Measurements from ENCODE around the gene CLPTM1L. TPM values are rescaled to one million over a fixed set of nuclear protein-coding genes. Genes with fewer than 3 reads are reported as not detected.

The CLPTM1L gene
- total and polyA plus RNA-seq, 2 donors (not counting 1 experiment from before 2014, with no cell fraction given), result 78.4 to 99.9 TPM

DNA sequence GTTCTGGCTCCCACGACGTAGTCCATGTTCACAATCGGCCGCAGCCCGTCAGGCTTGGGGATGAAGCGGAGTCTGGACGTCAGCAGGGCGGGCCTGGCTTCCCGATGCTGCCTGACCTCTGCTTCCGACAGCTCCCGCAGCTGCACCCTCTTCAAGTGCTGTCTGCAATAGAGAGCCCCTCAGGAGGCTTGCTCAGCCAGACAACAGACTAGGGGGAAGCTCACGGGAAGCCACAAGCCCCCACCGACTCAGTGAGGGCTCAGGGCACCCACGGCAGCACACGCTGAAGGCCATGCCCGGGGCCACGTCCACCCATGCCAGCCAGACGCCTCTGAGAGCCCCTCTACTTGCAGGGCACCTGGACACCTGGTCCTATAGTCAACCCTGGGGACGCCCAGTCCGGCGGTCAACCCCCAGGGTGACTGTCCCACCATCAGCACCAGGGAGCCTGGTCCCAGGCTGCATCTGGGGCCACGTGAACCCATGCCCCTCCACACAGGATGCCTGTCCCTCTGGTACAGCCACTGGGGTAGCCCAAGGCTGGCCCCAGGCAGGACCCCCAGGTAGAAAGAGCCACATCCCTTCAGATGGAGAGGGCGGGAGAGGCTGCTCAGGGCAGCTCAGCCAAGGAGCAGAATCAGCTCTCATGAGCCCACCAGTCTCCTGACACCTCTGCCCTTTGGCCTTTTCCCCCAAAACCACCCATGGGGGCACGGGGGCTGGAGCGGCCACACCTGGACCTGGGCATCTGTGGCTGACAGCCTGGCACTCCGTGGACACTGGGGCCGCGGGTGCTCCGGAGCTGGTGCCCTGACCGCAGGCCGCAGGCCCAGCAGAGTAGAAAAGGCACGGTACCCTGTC is 64.5 kb downstream of the CLPTM1L start:
- H3K27ac Mint-ChIP-seq, result no peak overlapping the region
- CTCF ChIA-PET, result no interaction called here
- H3K36me3 ChIP-seq (replicated peaks in 1 of 2; ENCODE audit: control extremely low read depth in 1 of 2, control insufficient read depth in 1 of 2, extremely low read depth in 1 of 2, insufficient read depth in 2 of 2, low read length in 1 of 2), result no peaks in the 10 kb centered on the region
- POLR2A ChIA-PET, result no interaction called here
- no peak overlapping the region for H3K9ac ChIP-seq (ENCODE audit: low read length)
- no peak overlapping the region for H3K4me3 ChIP-seq (ENCODE audit: control extremely low read depth in 1 of 5, extremely low read depth in 1 of 5, insufficient read depth in 1 of 5, low read depth in 2 of 5, low read length in 4 of 5)
- ATAC-seq (ENCODE audit: low read depth) (no peak), DNase-seq (no peak)
- H2AFZ ChIP-seq (ENCODE audit: insufficient read depth, low read depth, low read length, poor library complexity, severe bottlenecking), result no peak overlapping the region
- H3K4me1 ChIP-seq (ENCODE audit: control insufficient read depth in 2 of 2, insufficient read depth in 2 of 2, low read length in 2 of 2), result no peaks in the 10 kb centered on the region
- 96% methylated on average over 32 of the region's 32 CpGs for WGBS (ENCODE audit: insufficient coverage)
- H3K9me3 ChIP-seq (ENCODE audit: control extremely low read depth in 1 of 3, control insufficient read depth in 2 of 3, insufficient read depth in 1 of 3, low read length in 2 of 3), result peaks cover 0 to 19% (median 0%) of the 10 kb centered on the region in 3 donors
- H3K4me2 ChIP-seq (replicated peaks; ENCODE audit: low read depth, low read length, poor library complexity, severe bottlenecking), result no peak overlapping the region
- H3K4me1 Mint-ChIP-seq, result no peaks in the 10 kb centered on the region
- intact Hi-C loops (cut with micrococcal nuclease), result no loop called here
- no peaks in the 10 kb centered on the region for H3K9me3 Mint-ChIP-seq (ENCODE audit: insufficient read depth)
- H3K79me2 ChIP-seq (ENCODE audit: control insufficient read depth, insufficient read depth, low read length), result no peaks in the 10 kb centered on the region
- H3K27me3 ChIP-seq (replicated peaks in 1 of 4; ENCODE audit: control extremely low read depth in 1 of 4, control insufficient read depth in 3 of 4, insufficient read depth in 4 of 4, low read length in 3 of 4), result no peaks in the 10 kb centered on the region
- H3K27me3 Mint-ChIP-seq, result no peaks in the 10 kb centered on the region
- no peak overlapping the region for H3K27ac ChIP-seq (ENCODE audit: low read length in 2 of 2)
- no peaks in the 10 kb centered on the region for H4K20me1 ChIP-seq (ENCODE audit: control insufficient read depth, insufficient read depth, low read length, poor library complexity, severe bottlenecking)
- TF ChIP-seq, protein P1, sequence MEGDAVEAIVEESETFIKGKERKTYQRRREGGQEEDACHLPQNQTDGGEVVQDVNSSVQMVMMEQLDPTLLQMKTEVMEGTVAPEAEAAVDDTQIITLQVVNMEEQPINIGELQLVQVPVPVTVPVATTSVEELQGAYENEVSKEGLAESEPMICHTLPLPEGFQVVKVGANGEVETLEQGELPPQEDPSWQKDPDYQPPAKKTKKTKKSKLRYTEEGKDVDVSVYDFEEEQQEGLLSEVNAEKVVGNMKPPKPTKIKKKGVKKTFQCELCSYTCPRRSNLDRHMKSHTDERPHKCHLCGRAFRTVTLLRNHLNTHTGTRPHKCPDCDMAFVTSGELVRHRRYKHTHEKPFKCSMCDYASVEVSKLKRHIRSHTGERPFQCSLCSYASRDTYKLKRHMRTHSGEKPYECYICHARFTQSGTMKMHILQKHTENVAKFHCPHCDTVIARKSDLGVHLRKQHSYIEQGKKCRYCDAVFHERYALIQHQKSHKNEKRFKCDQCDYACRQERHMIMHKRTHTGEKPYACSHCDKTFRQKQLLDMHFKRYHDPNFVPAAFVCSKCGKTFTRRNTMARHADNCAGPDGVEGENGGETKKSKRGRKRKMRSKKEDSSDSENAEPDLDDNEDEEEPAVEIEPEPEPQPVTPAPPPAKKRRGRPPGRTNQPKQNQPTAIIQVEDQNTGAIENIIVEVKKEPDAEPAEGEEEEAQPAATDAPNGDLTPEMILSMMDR (IDR thresholded peaks at IDR 0.05), result no peak
- TF ChIP-seq EZH2 (IDR thresholded peaks at IDR 0.05; ENCODE audit: borderline replicate concordance, insufficient read depth, low read depth, low read length, poor library complexity, severe bottlenecking), result no peak
- H3K4me3 Mint-ChIP-seq, result no peak overlapping the region

DNA sequence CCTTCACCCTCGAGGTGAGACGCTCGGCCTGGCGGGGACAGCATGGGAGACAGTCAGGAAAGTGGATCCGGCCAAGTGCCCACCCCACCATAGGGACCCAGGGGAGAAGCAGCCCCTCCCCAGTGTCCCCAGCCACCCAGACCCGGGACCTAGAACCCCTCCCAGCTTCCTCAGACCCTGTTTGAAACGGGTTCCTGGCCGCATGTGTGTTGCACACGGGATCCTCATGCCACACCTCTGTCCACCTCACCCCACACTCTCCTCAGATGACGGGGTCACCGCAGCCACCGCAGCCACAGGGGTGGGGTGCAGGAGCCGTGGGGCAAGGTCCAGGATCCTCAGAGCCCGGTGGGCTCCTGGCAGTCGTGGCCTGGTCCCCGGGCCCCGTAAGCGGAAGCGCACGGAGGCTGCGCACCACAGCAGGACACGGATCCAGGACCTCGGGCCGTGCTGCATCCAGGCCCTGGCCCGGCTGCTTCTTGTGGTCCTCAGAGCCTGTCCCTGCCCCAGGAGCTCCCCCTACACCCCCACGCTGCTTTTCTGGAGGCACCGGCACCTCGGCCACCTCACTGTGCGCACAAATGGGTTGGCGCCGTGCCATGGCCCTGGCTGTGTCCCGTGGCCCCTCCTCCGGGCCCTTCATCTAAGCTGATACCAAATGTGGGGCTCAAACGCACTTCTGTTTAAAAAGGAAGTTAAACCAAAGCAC is 65.3 kb downstream of the CLPTM1L start:
- TF ChIP-seq EZH2 (IDR thresholded peaks at IDR 0.05; ENCODE audit: borderline replicate concordance, insufficient read depth, low read depth, low read length, poor library complexity, severe bottlenecking), result no peak
- TF ChIP-seq, protein P1 (IDR thresholded peaks at IDR 0.05), result no peak
- Histone ChIP-seq H3K9ac (ENCODE audit: low read length) (no peak overlapping the region), H3K27me3 (replicated peaks in 1 of 4; ENCODE audit: control extremely low read depth in 1 of 4, control insufficient read depth in 3 of 4, insufficient read depth in 4 of 4, low read length in 3 of 4) (no peaks in the 10 kb centered on the region), H2AFZ (ENCODE audit: insufficient read depth, low read depth, low read length, poor library complexity, severe bottlenecking) (no peak overlapping the region), H3K4me3 (ENCODE audit: control extremely low read depth in 1 of 5, extremely low read depth in 1 of 5, insufficient read depth in 1 of 5, low read depth in 2 of 5, low read length in 4 of 5) (no peak overlapping the region), H3K4me2 (replicated peaks; ENCODE audit: low read depth, low read length, poor library complexity, severe bottlenecking) (no peak overlapping the region), H3K4me1 (ENCODE audit: control insufficient read depth in 2 of 2, insufficient read depth in 2 of 2, low read length in 2 of 2) (no peaks in the 10 kb centered on the region), H3K9me3 (ENCODE audit: control extremely low read depth in 1 of 3, control insufficient read depth in 2 of 3, insufficient read depth in 1 of 3, low read length in 2 of 3) (peaks cover 0 to 19% (median 0%) of the 10 kb centered on the region in 3 donors), H3K36me3 (replicated peaks in 1 of 2; ENCODE audit: control extremely low read depth in 1 of 2, control insufficient read depth in 1 of 2, extremely low read depth in 1 of 2, insufficient read depth in 2 of 2, low read length in 1 of 2) (no peaks in the 10 kb centered on the region), H3K27ac (ENCODE audit: low read length in 2 of 2) (no peak overlapping the region), H4K20me1 (ENCODE audit: control insufficient read depth, insufficient read depth, low read length, poor library complexity, severe bottlenecking) (no peaks in the 10 kb centered on the region), H3K79me2 (ENCODE audit: control insufficient read depth, insufficient read depth, low read length) (no peaks in the 10 kb centered on the region)
- intact Hi-C loops (cut with micrococcal nuclease), result no loop called here
- Mint-ChIP-seq H3K27me3 (no peaks in the 10 kb centered on the region), H3K27ac (no peak overlapping the region), H3K4me3 (no peak overlapping the region), H3K9me3 (ENCODE audit: insufficient read depth) (no peaks in the 10 kb centered on the region), H3K4me1 (no peaks in the 10 kb centered on the region)
- ChIA-PET CTCF (no interaction called here), POLR2A (interaction anchor here (0.6 kb wide), 1 partner anchor 128 kb away, joined by 3 read pairs; no protein-coding TSS in a partner anchor)
- no peak for ATAC-seq (ENCODE audit: low read depth)
- WGBS (ENCODE audit: insufficient coverage), result 97% methylated on average over 34 of the region's 34 CpGs
- no peak for DNase-seq
